ENCODE measurements around the gene PPM1A. TPM values are rescaled to one million over a fixed set of nuclear protein-coding genes. Genes with fewer than 3 reads are reported as not detected.

Gene PPM1A
- total RNA-seq, 2 donors from 2014 or later, result 37.4 to 58.3 TPM

DNA sequence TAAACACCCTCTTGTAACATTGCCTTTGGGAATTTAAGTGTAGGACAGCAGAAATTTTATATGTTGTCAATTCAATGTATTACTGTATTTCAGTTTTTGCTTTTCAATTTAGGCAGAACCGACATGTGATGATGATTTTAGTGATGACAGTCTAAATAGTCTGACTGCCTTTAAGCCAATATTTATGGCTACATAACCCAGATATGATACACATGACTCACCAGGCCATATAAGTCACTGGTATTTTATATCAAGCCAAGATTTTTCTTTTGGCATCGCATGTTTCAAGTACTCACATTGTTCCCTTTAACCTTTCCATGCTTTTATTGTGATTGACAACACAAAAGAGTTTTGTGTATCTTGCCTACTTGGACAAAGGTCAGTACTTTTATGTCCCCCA lies 13.6 kb upstream of the PPM1A start:
- no peak for ATAC-seq (ENCODE audit: insufficient number of reproducible peaks, low FRiP score, low read depth)
- no peak for DNase-seq (ENCODE audit: low spot score)
- Histone ChIP-seq H3K4me1 (ENCODE audit: control insufficient read depth in 1 of 2, low read depth in 2 of 2) (no peaks in the 10 kb centered on the region), H3K36me3 (no peaks in the 10 kb centered on the region), H3K27ac (no peak overlapping the region), H3K9me3 (peaks cover 4% of the 10 kb centered on the region), H3K27me3 (replicated peaks; ENCODE audit: insufficient read depth) (peaks cover 6% of the 10 kb centered on the region), H3K4me3 (no peak overlapping the region)
- TF ChIP-seq, protein P1, sequence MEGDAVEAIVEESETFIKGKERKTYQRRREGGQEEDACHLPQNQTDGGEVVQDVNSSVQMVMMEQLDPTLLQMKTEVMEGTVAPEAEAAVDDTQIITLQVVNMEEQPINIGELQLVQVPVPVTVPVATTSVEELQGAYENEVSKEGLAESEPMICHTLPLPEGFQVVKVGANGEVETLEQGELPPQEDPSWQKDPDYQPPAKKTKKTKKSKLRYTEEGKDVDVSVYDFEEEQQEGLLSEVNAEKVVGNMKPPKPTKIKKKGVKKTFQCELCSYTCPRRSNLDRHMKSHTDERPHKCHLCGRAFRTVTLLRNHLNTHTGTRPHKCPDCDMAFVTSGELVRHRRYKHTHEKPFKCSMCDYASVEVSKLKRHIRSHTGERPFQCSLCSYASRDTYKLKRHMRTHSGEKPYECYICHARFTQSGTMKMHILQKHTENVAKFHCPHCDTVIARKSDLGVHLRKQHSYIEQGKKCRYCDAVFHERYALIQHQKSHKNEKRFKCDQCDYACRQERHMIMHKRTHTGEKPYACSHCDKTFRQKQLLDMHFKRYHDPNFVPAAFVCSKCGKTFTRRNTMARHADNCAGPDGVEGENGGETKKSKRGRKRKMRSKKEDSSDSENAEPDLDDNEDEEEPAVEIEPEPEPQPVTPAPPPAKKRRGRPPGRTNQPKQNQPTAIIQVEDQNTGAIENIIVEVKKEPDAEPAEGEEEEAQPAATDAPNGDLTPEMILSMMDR (IDR thresholded peaks at IDR 0.05), result no peak

DNA sequence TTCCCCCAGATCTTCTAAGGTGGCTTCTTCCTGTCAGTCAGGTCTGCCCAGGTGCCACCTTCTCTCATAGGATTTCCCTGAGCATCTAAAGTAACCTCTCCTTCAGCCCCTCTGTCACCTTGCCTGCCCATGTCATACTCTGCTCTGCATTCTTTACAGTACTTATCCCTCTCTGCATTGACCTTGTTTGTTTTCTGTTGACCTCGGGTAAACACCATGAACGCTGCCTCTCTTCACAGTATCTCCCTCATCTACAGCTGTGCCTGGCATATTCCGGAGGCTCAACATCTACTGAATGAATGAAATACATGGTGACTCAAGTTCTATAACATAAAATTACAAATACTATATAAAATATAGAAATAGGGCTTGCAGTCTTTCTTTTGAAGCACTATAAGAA lies 10.1 kb upstream of the PPM1A start:
- Histone ChIP-seq H3K36me3 (no peaks in the 10 kb centered on the region), H3K4me1 (ENCODE audit: control insufficient read depth in 1 of 2, low read depth in 2 of 2) (no peaks in the 10 kb centered on the region), H3K27ac (no peak overlapping the region), H3K4me3 (no peak overlapping the region), H3K27me3 (replicated peaks; ENCODE audit: insufficient read depth) (peaks cover 6% of the 10 kb centered on the region), H3K9me3 (no peaks in the 10 kb centered on the region)
- TF ChIP-seq, protein P1 (IDR thresholded peaks at IDR 0.05), result no peak
- DNase-seq (ENCODE audit: low spot score), result no peak
- ATAC-seq (ENCODE audit: insufficient number of reproducible peaks, low FRiP score, low read depth), result no peak

DNA sequence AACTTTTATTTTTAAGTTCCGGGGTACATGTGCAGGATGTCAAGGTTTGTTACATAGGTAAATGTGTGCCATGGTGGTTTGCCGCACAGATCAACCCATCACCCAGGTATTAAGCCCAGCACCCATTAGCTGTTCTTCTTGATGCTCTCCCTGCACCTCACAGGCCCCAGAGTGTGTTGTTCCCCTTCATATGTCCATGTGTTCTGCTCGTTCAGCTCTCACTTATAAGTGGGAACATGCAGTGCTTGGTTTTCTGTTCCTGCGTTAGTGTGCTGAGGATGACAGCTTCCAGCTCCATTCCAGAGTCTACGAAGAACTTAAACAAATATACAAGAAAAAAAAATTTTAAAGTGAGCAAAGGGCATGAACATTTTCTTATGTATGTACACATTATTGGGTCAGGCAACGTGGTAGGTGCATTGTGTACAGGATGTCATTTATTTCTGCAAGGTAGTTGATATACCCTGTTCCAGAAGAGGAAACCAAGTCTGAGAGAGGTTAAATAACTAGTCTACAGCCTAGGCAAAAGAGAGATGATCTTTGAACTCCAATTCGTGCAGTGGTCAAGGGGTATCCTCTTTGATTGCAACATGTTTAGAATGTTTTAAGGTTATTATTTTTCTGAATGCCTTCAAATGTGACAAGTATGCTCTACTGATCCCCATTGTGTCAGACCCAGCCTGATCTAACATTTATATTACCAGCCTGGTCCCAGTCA lies 8.7 kb upstream of the PPM1A start:
- H3K4me1 ChIP-seq (ENCODE audit: control insufficient read depth in 1 of 2, low read depth in 2 of 2), result no peaks in the 10 kb centered on the region
- no peaks in the 10 kb centered on the region for H3K9me3 ChIP-seq
- no peak overlapping the region for H3K4me3 ChIP-seq
- DNase-seq (ENCODE audit: low spot score) (no peak), ATAC-seq (ENCODE audit: insufficient number of reproducible peaks, low FRiP score, low read depth) (no peak)
- no peaks in the 10 kb centered on the region for H3K36me3 ChIP-seq
- peaks cover 3% of the 10 kb centered on the region for H3K27me3 ChIP-seq (replicated peaks; ENCODE audit: insufficient read depth)
- H3K27ac ChIP-seq, result no peak overlapping the region
- TF ChIP-seq, protein P1 (IDR thresholded peaks at IDR 0.05), result no peak

DNA sequence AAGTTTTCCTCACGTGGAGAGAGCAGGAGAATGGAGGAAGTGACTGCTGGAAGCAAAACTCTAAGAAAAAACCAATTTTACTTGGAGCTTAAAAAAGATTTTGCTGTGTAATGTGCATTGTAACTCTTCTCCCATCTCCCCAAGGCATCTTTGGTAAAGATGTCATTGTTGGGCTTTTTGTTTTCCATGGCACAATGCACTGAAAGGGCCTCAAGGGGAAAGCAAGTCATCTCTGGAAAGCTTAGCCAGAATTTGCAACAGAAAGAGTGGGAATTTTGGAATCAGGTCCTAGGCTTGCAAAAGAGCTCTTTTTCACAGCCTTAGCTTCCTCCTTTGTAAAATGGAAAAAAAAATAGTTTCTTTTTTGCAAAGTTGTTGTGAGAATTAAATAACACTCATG lies 7.9 kb upstream of the PPM1A start:
- TF ChIP-seq, protein P1 (IDR thresholded peaks at IDR 0.05), result no peak
- no peaks in the 10 kb centered on the region for H3K36me3 ChIP-seq
- no peak for DNase-seq (ENCODE audit: low spot score)
- no peak overlapping the region for H3K4me3 ChIP-seq
- H3K27me3 ChIP-seq (replicated peaks; ENCODE audit: insufficient read depth), result no peaks in the 10 kb centered on the region
- no peak overlapping the region for H3K27ac ChIP-seq
- no peak for ATAC-seq (ENCODE audit: insufficient number of reproducible peaks, low FRiP score, low read depth)
- H3K4me1 ChIP-seq (ENCODE audit: control insufficient read depth in 1 of 2, low read depth in 2 of 2), result no peaks in the 10 kb centered on the region
- no peaks in the 10 kb centered on the region for H3K9me3 ChIP-seq

DNA sequence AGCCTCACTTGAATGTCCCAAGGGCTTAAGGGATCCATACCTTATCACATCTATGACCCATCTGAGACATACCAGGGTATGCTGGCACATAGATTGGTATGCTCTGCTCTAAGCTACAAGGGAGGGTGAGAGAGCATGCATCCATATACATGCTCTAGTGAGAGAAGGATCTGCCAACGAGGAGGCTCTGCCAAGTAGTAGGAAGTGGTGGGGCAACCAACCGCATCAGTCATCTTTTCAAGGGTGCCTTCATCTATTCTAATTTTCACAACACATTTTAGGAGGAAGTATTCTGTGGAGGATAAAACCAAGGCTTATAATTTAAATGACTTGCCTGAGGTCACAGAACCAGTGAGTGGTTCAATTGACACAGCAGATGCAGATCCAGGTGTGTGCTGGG lies 6.6 kb upstream of the PPM1A start:
- peaks cover 0 to 3% of the 10 kb centered on the region in 2 donors for H3K4me1 ChIP-seq (ENCODE audit: control insufficient read depth in 1 of 2, low read depth in 2 of 2)
- no peak for DNase-seq (ENCODE audit: low spot score)
- H3K36me3 ChIP-seq, result no peaks in the 10 kb centered on the region
- no peaks in the 10 kb centered on the region for H3K27me3 ChIP-seq (replicated peaks; ENCODE audit: insufficient read depth)
- no peak overlapping the region for H3K27ac ChIP-seq
- TF ChIP-seq, protein P1 (IDR thresholded peaks at IDR 0.05), result no peak
- H3K4me3 ChIP-seq, result no peak overlapping the region
- no peak for ATAC-seq (ENCODE audit: insufficient number of reproducible peaks, low FRiP score, low read depth)
- H3K9me3 ChIP-seq, result no peaks in the 10 kb centered on the region
